OCI-LY1 (cell line): Measurements from ENCODE around the gene ZNF429.

Experiments used
- H2AFZ ChIP-seq: fragments of 200-600 bp; sonication (generic), shearing (Covaris generic); 2 replicates; pipeline ENCODE4 v1.6.0; 2014; ENCODE audit warnings: antibody characterized with exemption, mild to moderate bottlenecking, low read length
- H3F3A ChIP-seq: fragments of 200-600 bp; sonication (generic), shearing (Covaris generic); 2 replicates; pipeline ENCODE4 v1.6.0; 2014; ENCODE audit warnings: mild to moderate bottlenecking, antibody characterized with exemption, low read length, moderate library complexity; ENCODE audit not compliant: insufficient read depth
- H3K27ac ChIP-seq: fragments of 200-600 bp; sonication (generic); 2 replicates; pipeline ENCODE4 v1.5.1; 2014; ENCODE audit warnings: low read length, mixed run types, mild to moderate bottlenecking, low read depth; ENCODE audit not compliant: poor library complexity, severe bottlenecking
- H3K27me3 ChIP-seq: fragments of 200-600 bp; sonication (generic); 2 replicates; pipeline ENCODE4 v1.6.0; 2014; ENCODE audit warnings: antibody characterized with exemption, mild to moderate bottlenecking, low read length, moderate library complexity; ENCODE audit not compliant: insufficient read depth
- H3K36me3 ChIP-seq: fragments of 200-600 bp; sonication (generic); 2 replicates; pipeline ENCODE4 v1.6.1; 2014; ENCODE audit warnings: mild to moderate bottlenecking, antibody characterized with exemption, low read length, moderate library complexity, mixed read lengths; ENCODE audit not compliant: insufficient read depth
- H3K4me1 ChIP-seq: fragments of 200-600 bp; sonication (generic); 2 replicates; pipeline ENCODE4 v1.5.1; 2014; ENCODE audit warnings: mild to moderate bottlenecking, low read length, moderate library complexity; ENCODE audit not compliant: insufficient read depth, severe bottlenecking
- H3K4me2 ChIP-seq: fragments of 200-600 bp; sonication (generic), shearing (Covaris generic); 2 replicates; pipeline ENCODE4 v1.6.1; 2014; ENCODE audit warnings: low read length
- H3K4me3 ChIP-seq: fragments of 200-600 bp; sonication (generic); 2 replicates; pipeline ENCODE4 v1.5.1; 2014; ENCODE audit warnings: low read length, low read depth, mild to moderate bottlenecking, mixed read lengths; ENCODE audit not compliant: poor library complexity, severe bottlenecking
- H3K79me2 ChIP-seq: fragments of 200-600 bp; shearing (Covaris generic); 2 replicates; pipeline ENCODE4 v1.6.1; 2016; ENCODE audit warnings: mixed run types, low read length, mixed read lengths; ENCODE audit not compliant: insufficient read depth
- H3K9ac ChIP-seq: fragments of 200-600 bp; sonication (generic), shearing (Covaris generic); 2 replicates; pipeline ENCODE4 v1.6.1; 2014; ENCODE audit warnings: mild to moderate bottlenecking, low read length, mixed read lengths
- H3K9me2 ChIP-seq: fragments of 200-600 bp; sonication (generic), shearing (Covaris generic); 2 replicates; pipeline ENCODE4 v1.6.1; 2014; ENCODE audit warnings: low read depth, mild to moderate bottlenecking, low read length, mixed read lengths
- H3K9me3 ChIP-seq: fragments of 200-600 bp; shearing (Covaris generic); 2 replicates; pipeline ENCODE4 v1.6.1; 2014; ENCODE audit warnings: low read length, mixed read lengths
- H4K20me1 ChIP-seq: fragments of 200-600 bp; sonication (generic), shearing (Covaris generic); 2 replicates; pipeline ENCODE4 v1.6.0; 2016; ENCODE audit warnings: mild to moderate bottlenecking, low read length; ENCODE audit not compliant: insufficient read depth
- CTCF ChIP-seq: fragments of 200-600 bp; sonication (generic), shearing (Covaris generic); IDR thresholded peaks from 2 replicates; pipeline ENCODE4 v1.5.1; 2017; ENCODE audit warnings: mild to moderate bottlenecking, antibody characterized with exemption, low read length, moderate library complexity, mixed read lengths
- EZH2 ChIP-seq: fragments of 200-600 bp; sonication (generic), shearing (Covaris generic); IDR thresholded peaks from 2 replicates; pipeline ENCODE4 v1.8.0; 2017; ENCODE audit warnings: borderline replicate concordance, mixed run types, mild to moderate bottlenecking, antibody characterized with exemption, low read length, moderate library complexity, mixed read lengths

The ZNF429 gene

GRCh38 chr19:21587549-21587948 is 82.1 kb downstream of the ZNF429 start:
- Histone ChIP-seq H3K79me2 (no peaks in the 10 kb centered on the region), H3K4me2 (no peak overlapping the region), H3K27ac (no peak overlapping the region), H2AFZ (no peak overlapping the region), H3K27me3 (no peaks in the 10 kb centered on the region), H3K9ac (no peak overlapping the region), H4K20me1 (no peaks in the 10 kb centered on the region), H3K36me3 (no peaks in the 10 kb centered on the region), H3K4me3 (no peak overlapping the region), H3K9me2 (no peaks in the 10 kb centered on the region), H3K4me1 (no peaks in the 10 kb centered on the region), H3K9me3 (no peaks in the 10 kb centered on the region), H3F3A (no peaks in the 10 kb centered on the region)
- no peak for TF ChIP-seq CTCF
- no peak for TF ChIP-seq EZH2

DNA sequence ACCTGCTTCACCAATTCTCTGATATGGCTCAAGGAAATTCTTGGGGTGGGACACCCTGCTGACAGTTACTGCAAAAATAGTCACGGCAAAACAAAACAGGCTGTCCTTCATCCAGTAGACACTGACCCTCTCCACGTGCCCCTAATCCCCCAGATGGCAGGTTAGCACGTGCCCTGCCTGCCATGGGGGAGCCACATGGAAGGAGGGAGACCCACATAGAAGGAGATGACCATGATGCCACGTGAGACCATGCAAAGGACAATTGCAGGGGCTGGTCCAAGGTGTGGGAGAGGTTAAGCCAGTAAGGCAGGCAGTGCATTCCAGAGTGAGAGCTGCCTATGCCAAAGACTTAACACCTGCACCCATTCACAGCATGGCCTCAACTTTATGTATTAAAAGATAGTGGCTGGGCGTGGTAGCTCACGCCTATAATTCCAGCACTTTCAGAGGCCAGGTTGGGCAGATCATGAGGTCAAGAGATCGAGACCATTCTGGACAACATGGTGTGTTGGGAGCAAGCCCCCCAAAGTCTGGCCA is 82.7 kb downstream of the ZNF429 start:
- Histone ChIP-seq H3K36me3 (no peaks in the 10 kb centered on the region), H3K9ac (no peak overlapping the region), H3K4me3 (no peak overlapping the region), H3K27me3 (no peaks in the 10 kb centered on the region), H3K79me2 (no peaks in the 10 kb centered on the region), H2AFZ (no peak overlapping the region), H3K4me1 (no peaks in the 10 kb centered on the region), H3K9me3 (no peaks in the 10 kb centered on the region), H3K27ac (no peak overlapping the region), H3K4me2 (no peak overlapping the region), H3K9me2 (no peaks in the 10 kb centered on the region), H4K20me1 (no peaks in the 10 kb centered on the region), H3F3A (no peaks in the 10 kb centered on the region)
- TF ChIP-seq CTCF (no peak), EZH2 (no peak)

DNA sequence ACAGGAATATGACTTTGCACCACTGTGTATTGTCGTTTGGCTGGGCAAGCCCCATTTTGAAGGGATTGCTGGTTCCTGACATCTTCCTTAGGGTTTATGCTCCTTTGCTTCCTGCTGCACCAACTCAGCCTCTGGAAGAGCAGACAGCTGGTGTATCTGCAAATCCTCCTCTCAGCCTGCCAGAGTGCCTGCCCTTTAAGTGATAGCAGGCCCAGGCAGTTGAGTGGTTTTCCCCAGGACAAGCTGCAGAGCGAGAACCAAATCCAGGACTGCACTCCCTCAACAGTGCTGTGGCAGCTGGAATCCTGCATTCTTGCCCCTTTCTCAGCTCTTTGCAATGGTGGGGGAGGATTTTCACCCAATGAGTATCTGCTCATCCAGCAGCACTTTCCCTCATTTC is 85.5 kb downstream of the ZNF429 start:
- Histone ChIP-seq H3F3A (no peaks in the 10 kb centered on the region), H4K20me1 (no peaks in the 10 kb centered on the region), H3K79me2 (no peaks in the 10 kb centered on the region), H3K4me3 (no peak overlapping the region), H3K36me3 (no peaks in the 10 kb centered on the region), H2AFZ (no peak overlapping the region), H3K4me2 (no peak overlapping the region), H3K27me3 (no peaks in the 10 kb centered on the region), H3K9me2 (no peaks in the 10 kb centered on the region), H3K4me1 (no peaks in the 10 kb centered on the region), H3K27ac (no peak overlapping the region), H3K9ac (no peak overlapping the region), H3K9me3 (no peaks in the 10 kb centered on the region)
- no peak for TF ChIP-seq EZH2
- TF ChIP-seq CTCF = no peak
